Mesothelial cell of epicardium (in vitro differentiated cells): ENCODE data around the gene TSBP1. TPM values are rescaled to one million over a fixed set of nuclear protein-coding genes. Genes with fewer than 3 reads are reported as not detected.

Experiments used
- DNase-seq, 2 experiments: peaks; one replicate each; pipeline ENCODE4 v3.0.0; 2021; ENCODE audit warnings: low spot score in 2 of 2; ENCODE audit not compliant: unreplicated experiment in 2 of 2
- H3K27ac Mint-ChIP-seq: 2 replicates; pipeline ENCODE4 v1.8.0; 2021; ENCODE audit warnings: mixed read lengths
- H3K27me3 Mint-ChIP-seq: 2 replicates; pipeline ENCODE4 v1.8.0; 2021; ENCODE audit warnings: low read depth, mixed read lengths
- H3K36me3 Mint-ChIP-seq: 2 replicates; pipeline ENCODE4 v1.8.0; 2021; ENCODE audit warnings: mixed read lengths
- H3K4me1 Mint-ChIP-seq: 2 replicates; pipeline ENCODE4 v1.8.0; 2021; ENCODE audit warnings: mixed read lengths
- H3K4me3 Mint-ChIP-seq: 2 replicates; pipeline ENCODE4 v1.8.0; 2021; ENCODE audit warnings: mild to moderate bottlenecking, moderate library complexity, mixed read lengths
- H3K9me3 Mint-ChIP-seq: 2 replicates; pipeline ENCODE4 v1.8.0; 2021; ENCODE audit warnings: mixed read lengths
- CTCF ChIP-seq: fragments of 200-600 bp; sonication (generic); IDR thresholded peaks from one replicate; pipeline ENCODE4 v1.5.0; 2021; ENCODE audit warnings: antibody characterized with exemption; ENCODE audit not compliant: unreplicated experiment
- total RNA-seq: library from RNA; stranded (reverse); gene quantifications from 3 replicates; pipeline ENCODE4 v1.2.1, GENCODE V29; 2021

Gene TSBP1
- total RNA-seq, 1 donor from 2014 or later, result not detected

GRCh38 chr6:32401284-32401963, 29.7 kb upstream of the TSBP1 start:
- DNase-seq, result no peak
- Mint-ChIP-seq H3K9me3 (no peaks in the 10 kb centered on the region), H3K27ac (no peak overlapping the region), H3K36me3 (no peaks in the 10 kb centered on the region), H3K4me3 (no peak overlapping the region), H3K4me1 (no peaks in the 10 kb centered on the region), H3K27me3 (peaks cover 40% of the 10 kb centered on the region)
- no peak for TF ChIP-seq CTCF

GRCh38 chr6:32397252-32397920, 25.7 kb upstream of the TSBP1 start:
- TF ChIP-seq CTCF, result no peak
- H3K36me3 Mint-ChIP-seq, result peaks cover 5% of the 10 kb centered on the region
- no peaks in the 10 kb centered on the region for H3K9me3 Mint-ChIP-seq
- H3K4me1 Mint-ChIP-seq, result peaks cover 9% of the 10 kb centered on the region
- H3K27me3 Mint-ChIP-seq, result peaks cover 11% of the 10 kb centered on the region
- no peak for DNase-seq
- H3K27ac Mint-ChIP-seq, result no peak overlapping the region
- no peak overlapping the region for H3K4me3 Mint-ChIP-seq

- H3K27ac Mint-ChIP-seq, result no peak overlapping the region
- H3K9me3 Mint-ChIP-seq, result no peaks in the 10 kb centered on the region
- DNase-seq, result no peak
- peaks cover 9% of the 10 kb centered on the region for H3K4me1 Mint-ChIP-seq
- peaks cover 7% of the 10 kb centered on the region for H3K27me3 Mint-ChIP-seq
- H3K36me3 Mint-ChIP-seq, result peaks cover 5% of the 10 kb centered on the region
- no peak overlapping the region for H3K4me3 Mint-ChIP-seq
- no peak for TF ChIP-seq CTCF
Measured at GRCh38 chr6:32396028-32396427, 24.3 kb upstream of the TSBP1 start.

GRCh38 chr6:32393665-32394420, 22.1 kb upstream of the TSBP1 start:
- no peak overlapping the region for H3K4me3 Mint-ChIP-seq

GRCh38 chr6:32391505-32391904, 19.8 kb upstream of the TSBP1 start:
- TF ChIP-seq CTCF, result no peak
- peaks cover 2% of the 10 kb centered on the region for H3K27me3 Mint-ChIP-seq
- H3K36me3 Mint-ChIP-seq, result peaks cover 7% of the 10 kb centered on the region
- no peak overlapping the region for H3K4me3 Mint-ChIP-seq
- peaks cover 13% of the 10 kb centered on the region for H3K4me1 Mint-ChIP-seq
- H3K27ac Mint-ChIP-seq, result no peak overlapping the region
- no peak for DNase-seq
- H3K9me3 Mint-ChIP-seq, result no peaks in the 10 kb centered on the region

More at GRCh38 chr6:32393665-32394420, 22.1 kb upstream of the TSBP1 start:
- peak overlapping the region; percentile 78 for H3K27ac Mint-ChIP-seq
- H3K36me3 Mint-ChIP-seq, result peaks cover 5% of the 10 kb centered on the region
- no peaks in the 10 kb centered on the region for H3K9me3 Mint-ChIP-seq
- peaks cover 2% of the 10 kb centered on the region for H3K27me3 Mint-ChIP-seq
- TF ChIP-seq CTCF, result no peak
- no peak for DNase-seq
- H3K4me1 Mint-ChIP-seq, result peaks cover 9% of the 10 kb centered on the region
